Vagina (tissue), 2 donors: ENCODE results near the gene ZNF423.

ENCODE experiments used
- CTCF ChIP-seq, 3 experiments: fragments of 450-650 bp in 2 of 3; fragments of 200-600 bp in 1 of 3; sonication (generic) in 1 of 3; IDR thresholded peaks; one replicate each; pipeline ENCODE4 v1.5.1; 2017 to 2019; ENCODE audit warnings: antibody characterized with exemption in 3 of 3, mild to moderate bottlenecking in 2 of 3, moderate library complexity in 2 of 3
- POLR2A ChIP-seq, 2 donors: fragments of 450-650 bp; IDR thresholded peaks; one replicate each; pipeline ENCODE4 v1.6.1; 2017; ENCODE audit warnings: antibody characterized with exemption in 2 of 2, mild to moderate bottlenecking in 2 of 2, moderate library complexity in 2 of 2
- POLR2AphosphoS5 ChIP-seq, 2 donors: sonication (generic); formaldehyde crosslinking; IDR thresholded peaks; one replicate each; pipeline ENCODE4 v1.9.0; 2017; ENCODE audit warnings: antibody characterized with exemption in 2 of 2, mild to moderate bottlenecking in 2 of 2, low read depth in 1 of 2; ENCODE audit not compliant: insufficient read depth in 1 of 2

- TF ChIP-seq CTCF (IDR thresholded peaks at IDR 0.05): no peak
- TF ChIP-seq POLR2A (IDR thresholded peaks at IDR 0.05): no peak
- no peak for TF ChIP-seq POLR2AphosphoS5 (IDR thresholded peaks at IDR 0.05; ENCODE audit: insufficient read depth in 1 of 2, low read depth in 1 of 2)
Observed at GRCh38 chr16:49542391-49542891, 313.5 kb downstream of the ZNF423 start.
